Loucy (cell line): ENCODE results near the gene ZNF420.

Experiments used
- CTCF ChIP-seq: fragments of 200-600 bp; sonication (generic); conservative IDR thresholded peaks from 2 replicates; pipeline ENCODE4 v1.5.1; 2014; ENCODE audit warnings: mild to moderate bottlenecking, antibody characterized with exemption, low read length
- EZH2phosphoT487 ChIP-seq: fragments of 200-600 bp; IDR thresholded peaks from 2 replicates; pipeline ENCODE4 v1.6.1; 2018; ENCODE audit warnings: antibody characterized with exemption, mild to moderate bottlenecking, moderate library complexity, borderline replicate concordance

GRCh38 chr19:37077501-37077933 is 716 bp upstream of the ZNF420 start:
- TF ChIP-seq EZH2phosphoT487 (no peak), CTCF (no peak)
